Esophagus (tissue), 2 donors: Measurements from ENCODE around the gene REM2. TPM values are rescaled to one million over a fixed set of nuclear protein-coding genes. Genes with fewer than 3 reads are reported as not detected.

Source experiments
- H3K27ac ChIP-seq, 2 donors: one replicate each; pipeline ENCODE4 v1.5.1; 2013; ENCODE audit warnings: low read depth in 2 of 2, mild to moderate bottlenecking in 2 of 2, inconsistent platforms in 1 of 2, low read length in 1 of 2, moderate library complexity in 1 of 2
- H3K27me3 ChIP-seq, 2 donors: one replicate each; pipeline ENCODE4 v1.6.1; 2013; ENCODE audit warnings: low read length in 2 of 2, control low read depth in 1 of 2, mild to moderate bottlenecking in 1 of 2; ENCODE audit not compliant: insufficient read depth in 2 of 2, control insufficient read depth in 1 of 2
- H3K36me3 ChIP-seq, 2 donors: one replicate each; pipeline ENCODE4 v1.6.1; 2013; ENCODE audit warnings: low read length in 1 of 2; ENCODE audit not compliant: control insufficient read depth in 2 of 2, insufficient read depth in 2 of 2
- H3K4me1 ChIP-seq, 2 donors: one replicate each; pipeline ENCODE4 v1.6.1; 2013; ENCODE audit warnings: low read length in 1 of 2; ENCODE audit not compliant: control insufficient read depth in 2 of 2, insufficient read depth in 2 of 2
- H3K4me3 ChIP-seq, 2 donors: one replicate each; pipeline ENCODE4 v1.5.1; 2013; ENCODE audit warnings: low read length in 2 of 2, mild to moderate bottlenecking in 2 of 2, low read depth in 1 of 2, moderate library complexity in 1 of 2
- H3K9me3 ChIP-seq, 2 donors: one replicate each; pipeline ENCODE4 v1.6.1; 2013; ENCODE audit warnings: mild to moderate bottlenecking in 2 of 2, low read depth in 1 of 2, low read length in 1 of 2, moderate library complexity in 1 of 2; ENCODE audit not compliant: control insufficient read depth in 2 of 2, insufficient read depth in 1 of 2
- WGBS, 2 donors: extraction: QIAGEN DNeasy Blood & Tissue Kit; methylation state at CpG; one replicate each; pipeline ENCODE4 v1.1.7; 2013; 5-methylcytosine and 5-hydroxymethylcytosine counted together
- polyA plus RNA-seq, 2 donors: library from polyadenylated mRNA; stranded (reverse); fragments of 200-250 nt; gene quantifications; one replicate each; pipeline ENCODE4 v1.2.3, GENCODE V29; 2013
- donor health status: healthy with polysubstance abuse.
- donor health status: Bipolar disorder and iron deficiency.

The REM2 gene
- polyA plus RNA-seq, result 1 to 10 TPM in 1 of 2 donors, under 1 TPM in 1; 0.31 to 1.1 TPM

GRCh38 chr14:22883173-22883976, at the start of gene REM2:
Gene REM2 (plus strand): TSS chr14:22883222. CDS start chr14:22883288, 66 bp downstream.
- no peak within 1 kb of the TSS for H3K4me3 ChIP-seq
- 33 to 38% methylated on average over 15 of the region's 15 CpGs for WGBS, 2 donors
- H3K27me3 ChIP-seq, result no peaks in the 10 kb centered on the region
- no peaks in the 10 kb centered on the region for H3K9me3 ChIP-seq
- H3K36me3 ChIP-seq, result peaks cover 2 to 9% of the 10 kb centered on the region in 2 donors
- H3K4me1 ChIP-seq, result peaks cover 6 to 13% of the 10 kb centered on the region in 2 donors
- peak within 1 kb of the TSS in 1 of 2 donors; percentile 16 for H3K27ac ChIP-seq

GRCh38 chr14:22835505-22835904, 47.5 kb upstream of the REM2 start:
- WGBS, 2 donors, result 82 to 83% methylated on average over 3 of the region's 3 CpGs
- Histone ChIP-seq H3K27ac (peak overlapping the region in 1 of 2 donors; percentile 98), H3K9me3 (no peaks in the 10 kb centered on the region), H3K27me3 (no peaks in the 10 kb centered on the region), H3K4me3 (no peak overlapping the region), H3K36me3 (peaks cover 0 to 3% of the 10 kb centered on the region in 2 donors), H3K4me1 (peaks cover 0 to 9% of the 10 kb centered on the region in 2 donors)

- Histone ChIP-seq H3K27ac (peak within 1 kb of the TSS; percentile 98 to 99), H3K9me3 (no peaks in the 10 kb centered on the region), H3K36me3 (peaks cover 0 to 8% of the 10 kb centered on the region in 2 donors), H3K4me3 (peak within 1 kb of the TSS; percentile 83 to 95), H3K4me1 (peaks cover 0 to 9% of the 10 kb centered on the region in 2 donors), H3K27me3 (no peaks in the 10 kb centered on the region)
- WGBS, 2 donors, result 7 to 10% methylated on average over 46 of the region's 46 CpGs
Observed at GRCh38 chr14:22836301-22837113, 46.5 kb upstream of the REM2 start, which contains the start of gene MMP14. Gene MMP14 (plus strand): TSS chr14:22836585. CDS start chr14:22836818, 233 bp downstream.

- peaks cover 0 to 12% of the 10 kb centered on the region in 2 donors for H3K4me1 ChIP-seq
- H3K9me3 ChIP-seq, result no peaks in the 10 kb centered on the region
- peak overlapping the region; percentile 98 to 99 for H3K27ac ChIP-seq
- H3K36me3 ChIP-seq, result peaks cover 3 to 15% of the 10 kb centered on the region in 2 donors
- H3K27me3 ChIP-seq, result no peaks in the 10 kb centered on the region
- H3K4me3 ChIP-seq, result peak overlapping the region; percentile 83 to 95
- 2 to 3% methylated on average over 57 of the region's 57 CpGs for WGBS, 2 donors
Observed at GRCh38 chr14:22837114-22837749, 45.8 kb upstream of the REM2 start.

- H3K9me3 ChIP-seq, result no peaks in the 10 kb centered on the region
- peak overlapping the region; percentile 83 to 95 for H3K4me3 ChIP-seq
- H3K36me3 ChIP-seq, result peaks cover 7 to 22% of the 10 kb centered on the region in 2 donors
- peak overlapping the region; percentile 98 to 99 for H3K27ac ChIP-seq
- 13 to 16% methylated on average over 25 of the region's 25 CpGs for WGBS, 2 donors
- peaks cover 0 to 14% of the 10 kb centered on the region in 2 donors for H3K4me1 ChIP-seq
- H3K27me3 ChIP-seq, result no peaks in the 10 kb centered on the region
Observed at GRCh38 chr14:22837750-22838538, 45.1 kb upstream of the REM2 start.

GRCh38 chr14:22838631-22839041, 44.4 kb upstream of the REM2 start:
- peaks cover 10 to 28% of the 10 kb centered on the region in 2 donors for H3K36me3 ChIP-seq

GRCh38 chr14:22839159-22839779, 43.8 kb upstream of the REM2 start:
- WGBS, 2 donors, result 28 to 40% methylated on average over 6 of the region's 6 CpGs
- no peaks in the 10 kb centered on the region for H3K9me3 ChIP-seq
- peaks cover 0 to 14% of the 10 kb centered on the region in 2 donors for H3K4me1 ChIP-seq
- no peaks in the 10 kb centered on the region for H3K27me3 ChIP-seq
- peak overlapping the region; percentile 83 to 95 for H3K4me3 ChIP-seq
- peaks cover 10 to 26% of the 10 kb centered on the region in 2 donors for H3K36me3 ChIP-seq
- H3K27ac ChIP-seq, result peak overlapping the region; percentile 98 to 99

More at GRCh38 chr14:22838631-22839041, 44.4 kb upstream of the REM2 start:
- H3K4me3 ChIP-seq, result peak overlapping the region; percentile 83 to 95
- H3K27me3 ChIP-seq, result no peaks in the 10 kb centered on the region
- H3K27ac ChIP-seq, result peak overlapping the region; percentile 98 to 99
- H3K4me1 ChIP-seq, result peaks cover 0 to 14% of the 10 kb centered on the region in 2 donors
- H3K9me3 ChIP-seq, result no peaks in the 10 kb centered on the region
- WGBS, 2 donors, result 13 to 20% methylated on average over 6 of the region's 6 CpGs

- H3K4me3 ChIP-seq, result no peak overlapping the region
- peaks cover 5 to 19% of the 10 kb centered on the region in 2 donors for H3K4me1 ChIP-seq
- WGBS, 2 donors, result 92 to 97% methylated on average over 9 of the region's 9 CpGs
- no peaks in the 10 kb centered on the region for H3K9me3 ChIP-seq
- H3K36me3 ChIP-seq, result peaks cover 16 to 47% of the 10 kb centered on the region in 2 donors
- H3K27me3 ChIP-seq, result no peaks in the 10 kb centered on the region
- H3K27ac ChIP-seq, result peak overlapping the region in 1 of 2 donors; percentile 8
Observed at GRCh38 chr14:22841311-22841710, 41.7 kb upstream of the REM2 start.
